ENCODE measurements around the gene OTUD4.

- TF ChIP-seq, protein P1, sequence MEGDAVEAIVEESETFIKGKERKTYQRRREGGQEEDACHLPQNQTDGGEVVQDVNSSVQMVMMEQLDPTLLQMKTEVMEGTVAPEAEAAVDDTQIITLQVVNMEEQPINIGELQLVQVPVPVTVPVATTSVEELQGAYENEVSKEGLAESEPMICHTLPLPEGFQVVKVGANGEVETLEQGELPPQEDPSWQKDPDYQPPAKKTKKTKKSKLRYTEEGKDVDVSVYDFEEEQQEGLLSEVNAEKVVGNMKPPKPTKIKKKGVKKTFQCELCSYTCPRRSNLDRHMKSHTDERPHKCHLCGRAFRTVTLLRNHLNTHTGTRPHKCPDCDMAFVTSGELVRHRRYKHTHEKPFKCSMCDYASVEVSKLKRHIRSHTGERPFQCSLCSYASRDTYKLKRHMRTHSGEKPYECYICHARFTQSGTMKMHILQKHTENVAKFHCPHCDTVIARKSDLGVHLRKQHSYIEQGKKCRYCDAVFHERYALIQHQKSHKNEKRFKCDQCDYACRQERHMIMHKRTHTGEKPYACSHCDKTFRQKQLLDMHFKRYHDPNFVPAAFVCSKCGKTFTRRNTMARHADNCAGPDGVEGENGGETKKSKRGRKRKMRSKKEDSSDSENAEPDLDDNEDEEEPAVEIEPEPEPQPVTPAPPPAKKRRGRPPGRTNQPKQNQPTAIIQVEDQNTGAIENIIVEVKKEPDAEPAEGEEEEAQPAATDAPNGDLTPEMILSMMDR (IDR thresholded peaks at IDR 0.05; ENCODE audit: extremely low read depth in 1 of 2, insufficient read depth in 1 of 2, low read depth in 1 of 2, low read length in 2 of 2): no peak
- no peak for TF ChIP-seq GATA2 (IDR thresholded peaks at IDR 0.05; ENCODE audit: insufficient read depth, insufficient read length, low read depth, low read length)
Measured at GRCh38 chr4:145213245-145213644, 32.9 kb upstream of the OTUD4 start.

Data from endothelial cell of umbilical vein (primary cell).